ENCODE results near the gene CENPF. TPM values are rescaled to one million over a fixed set of nuclear protein-coding genes. Genes with fewer than 3 reads are reported as not detected.

The CENPF gene
- total RNA-seq, 1 donor from 2014 or later = 80.5 TPM

DNA sequence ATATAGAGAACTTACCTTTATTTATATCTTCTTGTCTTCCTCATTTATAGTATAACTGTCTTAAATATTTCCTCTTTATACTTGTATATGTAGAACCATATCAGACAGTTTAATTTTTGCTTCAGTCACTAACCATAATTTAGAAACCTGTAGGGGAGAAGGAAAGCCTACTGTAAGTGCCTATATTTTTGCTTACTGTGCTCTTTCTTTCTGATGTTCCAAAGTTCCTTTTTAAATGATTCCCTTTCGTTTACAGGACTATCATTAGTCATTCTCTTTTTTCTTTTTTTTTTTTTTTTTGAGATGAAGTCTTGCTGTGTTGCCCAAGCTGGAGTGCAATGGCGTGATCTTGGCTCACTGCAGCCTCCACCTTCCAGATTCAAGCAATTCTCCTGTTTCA, 109.7 kb downstream of the CENPF start:
- H3K4me3 ChIP-seq (ENCODE audit: low read depth, low read length) = no peak overlapping the region
- no peak for DNase-seq (ENCODE audit: low read depth)
- TF ChIP-seq CTCF (conservative IDR thresholded peaks at IDR 0.05; ENCODE audit: low read depth, low read length) = no peak

Other genes with a start within 250 kb of the CENPF start
- 24.6 and 39.4 TPM in 2 replicates for gene PTPN14, start 51.6 kb upstream of the CENPF start, total RNA-seq

Measured in epithelial cell of proximal tubule (primary cell).